Measurements from ENCODE around the gene SNRNP48.

Gene SNRNP48

DNA sequence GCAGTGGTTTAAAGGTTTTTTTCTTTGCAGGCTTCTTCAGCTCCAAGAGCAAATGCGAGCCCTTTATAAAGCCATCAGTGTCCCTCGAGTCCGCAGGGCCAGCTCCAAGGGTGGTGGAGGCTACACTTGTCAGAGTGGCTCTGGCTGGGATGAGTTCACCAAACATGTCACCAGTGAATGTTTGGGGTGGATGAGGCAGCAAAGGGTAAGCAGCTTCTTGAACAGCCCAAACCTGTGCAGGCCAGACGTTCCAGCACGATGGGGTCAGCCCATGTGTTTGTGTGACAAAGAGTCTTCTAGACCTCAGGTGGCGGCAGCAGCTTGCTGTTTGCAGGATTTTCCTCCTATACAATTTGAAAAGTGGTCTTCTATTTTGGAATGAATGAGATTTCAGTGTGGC is 30.8 kb upstream of the SNRNP48 start:
- DNase-seq (ENCODE audit: low read depth, low spot score) = no peak

DNA sequence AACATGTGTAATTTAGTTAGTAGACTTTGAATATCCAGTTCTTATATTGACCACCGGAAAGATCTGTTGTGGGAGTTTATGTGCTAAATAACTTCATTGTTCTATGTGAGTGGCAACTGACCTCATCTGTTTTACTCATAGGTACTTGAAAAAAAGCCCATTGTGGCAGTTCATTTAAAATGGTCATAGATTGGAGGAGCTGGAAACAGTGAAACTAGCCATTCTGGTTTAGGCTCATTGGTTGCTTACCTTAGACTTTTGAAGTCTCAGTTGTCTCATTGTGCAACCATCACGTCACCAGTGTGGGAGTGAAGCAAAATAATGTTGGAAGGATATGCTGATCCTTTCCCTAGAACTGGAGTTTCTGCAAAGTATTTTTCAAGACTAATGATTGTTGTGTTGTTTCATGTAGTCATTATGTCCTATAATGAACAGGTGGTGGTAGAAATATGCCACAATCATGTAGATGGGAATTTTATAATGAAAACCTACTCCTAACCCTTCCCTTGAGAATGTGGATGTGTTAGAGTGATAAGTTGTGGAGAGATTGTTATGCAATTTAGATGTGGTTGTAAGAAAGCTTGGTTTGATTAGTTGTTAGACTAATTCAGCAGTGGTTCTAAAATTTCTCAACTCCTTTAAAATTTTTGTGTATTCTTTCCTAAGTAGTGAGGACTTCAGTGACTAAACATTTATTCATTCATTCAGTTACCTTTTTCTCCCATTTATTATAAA is 30.2 kb upstream of the SNRNP48 start:
- DNase-seq (ENCODE audit: low read depth, low spot score) = no peak

DNA sequence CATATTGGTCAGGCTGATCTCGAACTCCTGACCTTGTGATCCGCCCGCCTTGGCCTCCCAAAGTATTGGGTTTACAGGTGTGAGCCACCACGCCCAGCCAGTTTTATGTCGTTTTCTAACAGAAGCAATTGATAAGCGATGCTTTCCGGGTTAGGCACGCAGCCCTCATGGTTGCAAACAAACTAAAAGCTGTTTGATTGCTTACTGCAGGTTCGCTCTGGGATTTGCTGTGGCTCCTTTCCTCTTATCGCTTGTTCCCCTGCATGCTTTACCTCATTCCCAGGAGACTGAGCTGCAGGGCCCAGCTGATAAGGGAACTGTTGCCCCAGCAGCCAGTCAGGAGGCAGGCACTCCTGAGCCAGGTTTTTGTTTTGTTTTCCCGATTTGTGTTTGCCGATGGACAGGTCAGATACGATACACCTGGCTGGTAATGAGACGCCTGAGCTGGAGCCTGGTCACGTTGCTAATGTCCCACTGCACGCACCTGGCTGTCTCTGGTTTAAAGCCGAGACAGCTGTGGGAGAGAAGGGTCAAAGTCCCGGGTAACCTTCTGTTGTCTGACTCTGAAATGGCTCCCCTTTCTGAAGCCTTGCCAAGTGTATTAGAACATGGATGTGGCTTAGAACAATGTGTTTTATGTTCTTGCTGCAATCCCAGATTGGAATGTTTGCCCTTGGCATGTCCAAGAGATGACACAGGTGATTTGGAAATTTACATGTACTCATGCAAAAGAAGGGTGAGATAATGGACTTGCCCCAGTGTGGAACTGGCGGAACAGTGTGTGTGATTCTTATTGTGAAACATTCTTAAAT is 28.6 kb upstream of the SNRNP48 start:
- DNase-seq (ENCODE audit: low read depth, low spot score) = peak; percentile 52

DNA sequence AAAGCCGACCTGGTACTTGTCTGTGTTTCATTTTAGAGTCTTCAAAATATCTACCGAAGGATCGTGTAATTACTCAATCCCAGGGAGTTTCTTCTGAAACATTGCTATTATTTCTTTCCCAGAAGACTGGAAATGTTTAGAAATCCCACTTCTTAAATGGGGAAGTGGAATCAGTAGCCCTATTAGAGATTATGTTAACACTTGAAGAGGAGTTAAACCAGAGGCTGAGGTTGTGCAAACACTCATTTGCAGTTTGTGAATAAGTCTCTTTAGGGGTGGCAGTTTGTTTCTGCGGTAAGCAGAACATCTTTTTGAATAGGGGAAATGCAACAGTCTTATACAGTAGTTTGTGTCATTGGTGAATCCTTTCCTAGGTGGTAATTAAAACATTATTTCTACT is 27.2 kb upstream of the SNRNP48 start:
- no peak for DNase-seq (ENCODE audit: low read depth, low spot score)

DNA sequence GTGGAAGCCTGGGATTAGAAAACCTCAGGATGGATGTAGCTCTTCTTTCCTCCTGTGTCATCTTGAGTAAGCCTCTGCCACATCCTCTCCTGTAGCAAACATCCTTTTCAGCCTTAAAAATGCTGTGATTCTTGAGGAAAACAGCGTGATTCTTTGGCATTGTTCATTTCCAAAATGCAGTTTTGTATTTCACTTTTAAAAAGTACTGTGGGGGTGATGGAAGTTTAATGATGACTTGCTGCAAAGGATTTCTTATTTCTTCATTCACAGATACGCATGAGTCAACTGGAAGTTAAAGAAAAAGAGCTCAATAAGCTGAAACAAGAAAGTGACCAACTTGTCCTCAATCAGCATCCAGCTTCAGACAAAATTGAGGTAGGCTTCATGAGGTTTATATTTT is 23.9 kb upstream of the SNRNP48 start:
- no peak for DNase-seq (ENCODE audit: low read depth, low spot score)

DNA sequence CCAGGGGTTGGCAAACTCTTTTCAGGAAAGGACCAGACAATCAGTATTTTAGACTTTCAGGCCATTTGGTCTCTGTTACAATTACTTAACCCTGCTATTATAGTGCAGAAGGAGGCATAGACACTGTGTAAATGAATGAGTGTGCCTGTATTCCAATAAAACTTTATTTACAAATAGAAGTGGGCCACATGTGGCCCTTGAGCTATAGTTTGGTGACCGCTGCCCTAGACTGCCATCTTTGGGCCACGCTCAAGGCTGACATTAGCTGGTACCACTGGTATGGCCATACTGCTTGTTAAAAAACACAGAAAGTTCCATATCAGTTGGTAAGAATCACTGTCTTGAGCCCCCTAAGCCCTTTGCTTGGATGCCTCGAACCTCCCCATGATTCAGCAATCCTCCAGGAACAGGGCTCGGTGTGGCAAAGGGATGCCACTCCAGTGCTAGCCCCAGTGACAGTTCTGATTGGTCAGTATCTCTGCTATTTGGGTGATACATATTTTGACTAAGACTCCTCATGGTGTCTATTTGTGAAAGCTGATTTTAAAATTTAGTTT is 23.3 kb upstream of the SNRNP48 start:
- no peak for DNase-seq (ENCODE audit: low read depth, low spot score)

DNA sequence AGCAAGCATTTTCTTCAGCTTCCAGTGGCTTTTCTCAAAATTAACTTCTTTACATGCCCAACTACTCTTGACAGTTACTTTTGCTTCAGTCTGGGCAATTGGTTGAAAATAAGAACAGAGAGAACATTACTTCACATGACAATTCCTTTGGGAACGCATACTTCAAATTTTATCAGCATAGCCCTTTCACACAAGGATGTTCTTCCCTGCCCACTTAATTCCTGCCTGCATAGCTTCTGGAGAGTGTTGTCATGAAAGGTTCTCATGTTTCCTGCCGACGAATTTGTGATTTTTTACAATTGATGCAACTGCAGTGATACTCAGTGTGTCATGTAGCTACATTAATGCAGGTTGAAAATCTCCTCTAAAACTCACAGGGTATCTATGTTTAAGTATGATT is 22.0 kb upstream of the SNRNP48 start:
- DNase-seq (ENCODE audit: low read depth, low spot score) = no peak

DNA sequence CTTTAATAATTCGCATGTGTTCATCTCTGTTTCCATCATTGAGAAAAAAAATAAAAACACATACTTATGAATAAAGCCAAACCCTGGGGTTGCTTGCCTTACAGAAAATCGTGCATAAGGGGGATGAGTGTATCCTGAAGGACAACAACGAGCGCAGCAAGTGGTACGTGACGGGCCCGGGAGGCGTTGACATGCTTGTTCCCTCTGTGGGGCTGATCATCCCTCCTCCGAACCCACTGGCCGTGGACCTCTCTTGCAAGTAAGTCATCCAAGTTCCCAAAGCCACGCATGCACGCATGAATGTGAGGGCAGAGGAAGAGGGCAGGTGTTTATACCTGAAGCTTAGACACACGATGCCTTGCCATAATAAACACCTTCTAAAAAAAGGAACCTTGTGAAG is 20.9 kb upstream of the SNRNP48 start:
- no peak for DNase-seq (ENCODE audit: low read depth, low spot score)

DNA sequence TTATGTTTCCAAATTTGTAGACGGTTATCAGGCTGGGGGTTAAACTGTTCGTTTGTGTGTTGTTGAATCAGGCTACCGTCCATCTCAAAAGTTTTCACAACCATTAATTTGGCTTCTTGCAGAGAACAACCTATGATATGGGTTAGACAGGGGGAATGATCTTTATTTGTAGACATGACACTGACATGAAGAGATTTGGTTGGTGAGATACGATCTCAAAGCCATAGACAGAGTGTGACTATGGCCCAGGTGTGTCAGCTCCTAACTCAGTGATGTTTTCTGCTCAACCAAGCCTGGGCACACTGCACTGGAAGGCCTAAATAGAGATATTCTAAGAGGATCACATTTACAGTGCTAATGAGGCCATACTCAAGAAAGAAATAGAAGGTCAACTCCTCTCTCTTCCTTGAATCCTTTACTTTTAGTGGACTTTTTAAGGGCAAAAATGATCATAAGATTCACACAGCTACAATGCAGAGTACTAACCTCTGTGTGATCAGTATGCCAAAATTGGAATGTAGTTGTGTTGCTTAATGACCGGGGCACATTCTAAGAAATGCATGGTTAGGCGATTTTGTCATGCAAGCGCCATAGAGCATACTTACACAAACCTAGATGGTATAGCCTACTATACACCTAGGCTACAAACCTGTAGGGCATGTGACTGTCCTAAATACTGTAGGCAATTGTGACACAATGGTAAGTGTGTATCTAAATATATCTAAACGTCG is 17.6 kb upstream of the SNRNP48 start:
- DNase-seq (ENCODE audit: low read depth, low spot score) = no peak

DNA sequence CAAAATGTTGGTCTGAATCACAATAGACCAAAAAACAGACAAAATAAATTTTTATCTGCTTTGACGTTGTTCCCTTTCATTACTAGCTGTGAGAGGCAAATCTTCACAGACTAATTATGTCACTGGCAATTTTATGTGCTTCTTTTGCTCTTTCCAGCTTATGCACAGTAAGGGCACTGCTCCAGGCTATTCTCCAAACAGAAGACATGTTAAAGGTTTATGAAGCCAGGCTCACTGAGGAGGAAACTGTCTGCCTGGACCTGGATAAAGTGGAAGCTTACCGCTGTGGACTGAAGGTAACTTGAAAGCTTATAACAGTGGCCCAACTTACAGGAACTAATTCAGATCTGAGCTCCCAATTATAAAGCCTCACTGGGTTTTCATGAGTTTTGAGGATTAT is 15.5 kb upstream of the SNRNP48 start:
- DNase-seq (ENCODE audit: low read depth, low spot score) = no peak

DNA sequence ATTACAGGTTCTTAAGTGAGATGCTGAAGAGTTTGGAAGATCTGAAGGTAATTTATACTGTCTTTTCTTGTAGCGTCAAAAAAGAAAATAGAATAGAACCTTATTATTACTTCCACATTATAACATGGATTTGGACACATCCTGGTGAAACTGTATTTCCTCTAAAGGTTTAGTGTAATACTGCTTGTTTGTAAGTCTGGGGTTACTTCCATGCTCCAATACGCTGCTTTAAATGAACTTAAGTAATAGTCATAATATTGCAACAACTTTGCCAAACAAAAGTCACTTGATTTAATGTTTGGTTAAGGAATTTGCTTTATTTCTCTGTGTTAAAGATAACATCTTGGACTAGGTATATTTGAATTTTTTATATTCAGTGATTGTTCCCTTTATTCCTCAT is 11.5 kb upstream of the SNRNP48 start:
- no peak for DNase-seq (ENCODE audit: low read depth, low spot score)

DNA sequence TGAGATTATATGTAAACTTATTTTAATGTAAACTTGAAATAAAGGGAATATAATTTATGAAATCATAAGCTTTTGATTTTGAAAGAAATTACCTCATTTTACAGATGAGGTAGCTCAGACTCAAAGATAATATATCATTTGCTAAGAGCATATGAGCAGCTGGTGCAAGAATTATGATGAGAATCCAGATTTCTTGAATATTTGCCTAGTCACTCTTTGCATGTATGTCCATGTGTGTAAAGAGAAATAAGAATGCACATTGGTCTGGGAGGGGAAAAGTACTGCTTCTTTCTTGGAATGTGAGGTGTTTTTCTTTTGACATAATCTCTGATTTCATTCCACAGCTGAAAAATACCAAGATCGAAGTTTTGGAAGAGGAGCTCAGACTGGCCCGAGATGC is 11.1 kb upstream of the SNRNP48 start:
- no peak for DNase-seq (ENCODE audit: low read depth, low spot score)

DNA sequence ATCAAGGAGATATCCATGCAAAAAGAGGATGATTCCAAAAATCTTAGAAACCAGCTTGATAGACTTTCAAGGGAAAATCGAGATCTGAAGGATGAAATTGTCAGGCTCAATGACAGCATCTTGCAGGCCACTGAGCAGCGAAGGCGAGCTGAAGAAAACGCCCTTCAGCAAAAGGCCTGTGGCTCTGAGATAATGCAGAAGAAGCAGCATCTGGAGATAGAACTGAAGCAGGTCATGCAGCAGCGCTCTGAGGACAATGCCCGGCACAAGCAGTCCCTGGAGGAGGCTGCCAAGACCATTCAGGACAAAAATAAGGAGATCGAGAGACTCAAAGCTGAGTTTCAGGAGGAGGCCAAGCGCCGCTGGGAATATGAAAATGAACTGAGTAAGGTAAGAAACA is 10.1 kb upstream of the SNRNP48 start:
- no peak for DNase-seq (ENCODE audit: low read depth, low spot score)

DNA sequence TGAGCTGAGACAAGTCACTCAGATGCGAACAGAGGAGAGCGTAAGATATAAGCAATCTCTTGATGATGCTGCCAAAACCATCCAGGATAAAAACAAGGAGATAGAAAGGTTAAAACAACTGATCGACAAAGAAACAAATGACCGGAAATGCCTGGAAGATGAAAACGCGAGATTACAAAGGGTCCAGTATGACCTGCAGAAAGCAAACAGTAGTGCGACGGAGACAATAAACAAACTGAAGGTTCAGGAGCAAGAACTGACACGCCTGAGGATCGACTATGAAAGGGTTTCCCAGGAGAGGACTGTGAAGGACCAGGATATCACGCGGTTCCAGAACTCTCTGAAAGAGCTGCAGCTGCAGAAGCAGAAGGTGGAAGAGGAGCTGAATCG is 9.5 kb upstream of the SNRNP48 start:
- DNase-seq (ENCODE audit: low read depth, low spot score) = no peak

DNA sequence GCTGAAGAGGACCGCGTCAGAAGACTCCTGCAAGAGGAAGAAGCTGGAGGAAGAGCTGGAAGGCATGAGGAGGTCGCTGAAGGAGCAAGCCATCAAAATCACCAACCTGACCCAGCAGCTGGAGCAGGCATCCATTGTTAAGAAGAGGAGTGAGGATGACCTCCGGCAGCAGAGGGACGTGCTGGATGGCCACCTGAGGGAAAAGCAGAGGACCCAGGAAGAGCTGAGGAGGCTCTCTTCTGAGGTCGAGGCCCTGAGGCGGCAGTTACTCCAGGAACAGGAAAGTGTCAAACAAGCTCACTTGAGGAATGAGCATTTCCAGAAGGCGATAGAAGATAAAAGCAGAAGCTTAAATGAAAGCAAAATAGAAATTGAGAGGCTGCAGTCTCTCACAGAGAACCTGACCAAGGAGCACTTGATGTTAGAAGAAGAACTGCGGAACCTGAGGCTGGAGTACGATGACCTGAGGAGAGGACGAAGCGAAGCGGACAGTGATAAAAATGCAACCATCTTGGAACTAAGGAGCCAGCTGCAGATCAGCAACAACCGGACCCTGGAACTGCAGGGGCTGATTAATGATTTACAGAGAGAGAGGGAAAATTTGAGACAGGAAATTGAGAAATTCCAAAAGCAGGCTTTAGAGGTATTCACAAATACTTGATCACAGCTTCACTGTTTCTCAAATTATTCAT is 8.9 kb upstream of the SNRNP48 start:
- no peak for DNase-seq (ENCODE audit: low read depth, low spot score)

DNA sequence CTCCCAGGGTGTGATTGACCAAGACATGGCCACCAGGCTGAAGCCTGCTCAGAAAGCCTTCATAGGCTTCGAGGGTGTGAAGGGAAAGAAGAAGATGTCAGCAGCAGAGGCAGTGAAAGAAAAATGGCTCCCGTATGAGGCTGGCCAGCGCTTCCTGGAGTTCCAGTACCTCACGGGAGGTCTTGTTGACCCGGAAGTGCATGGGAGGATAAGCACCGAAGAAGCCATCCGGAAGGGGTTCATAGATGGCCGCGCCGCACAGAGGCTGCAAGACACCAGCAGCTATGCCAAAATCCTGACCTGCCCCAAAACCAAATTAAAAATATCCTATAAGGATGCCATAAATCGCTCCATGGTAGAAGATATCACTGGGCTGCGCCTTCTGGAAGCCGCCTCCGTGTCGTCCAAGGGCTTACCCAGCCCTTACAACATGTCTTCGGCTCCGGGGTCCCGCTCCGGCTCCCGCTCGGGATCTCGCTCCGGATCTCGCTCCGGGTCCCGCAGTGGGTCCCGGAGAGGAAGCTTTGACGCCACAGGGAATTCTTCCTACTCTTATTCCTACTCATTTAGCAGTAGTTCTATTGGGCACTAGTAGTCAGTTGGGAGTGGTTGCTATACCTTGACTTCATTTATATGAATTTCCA is 4.6 kb upstream of the SNRNP48 start:
- no peak for DNase-seq (ENCODE audit: low read depth, low spot score)

DNA sequence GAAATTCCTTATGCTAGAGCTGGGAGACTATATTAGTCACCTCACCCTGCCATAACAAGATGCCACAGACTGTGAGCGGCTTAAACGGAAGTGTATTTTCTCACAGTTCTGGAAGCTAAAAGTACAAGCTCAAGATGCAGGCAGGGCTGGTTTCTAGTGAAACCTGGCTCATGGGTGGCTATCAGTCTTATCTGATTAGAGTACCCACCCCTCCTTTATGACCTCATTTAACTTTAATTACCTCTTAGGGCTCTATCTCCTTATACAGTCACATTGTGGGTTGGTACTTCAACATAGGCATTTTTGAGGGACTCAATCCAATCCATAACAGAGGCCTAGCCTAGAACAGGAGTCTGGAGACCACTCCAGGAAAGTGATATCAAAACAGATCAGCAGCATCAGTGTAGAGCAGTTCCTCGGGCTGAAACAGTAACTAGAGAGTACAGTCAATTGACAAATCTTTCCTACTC is 2.3 kb upstream of the SNRNP48 start:
- DNase-seq (ENCODE audit: low read depth, low spot score) = peak; percentile 34

DNA sequence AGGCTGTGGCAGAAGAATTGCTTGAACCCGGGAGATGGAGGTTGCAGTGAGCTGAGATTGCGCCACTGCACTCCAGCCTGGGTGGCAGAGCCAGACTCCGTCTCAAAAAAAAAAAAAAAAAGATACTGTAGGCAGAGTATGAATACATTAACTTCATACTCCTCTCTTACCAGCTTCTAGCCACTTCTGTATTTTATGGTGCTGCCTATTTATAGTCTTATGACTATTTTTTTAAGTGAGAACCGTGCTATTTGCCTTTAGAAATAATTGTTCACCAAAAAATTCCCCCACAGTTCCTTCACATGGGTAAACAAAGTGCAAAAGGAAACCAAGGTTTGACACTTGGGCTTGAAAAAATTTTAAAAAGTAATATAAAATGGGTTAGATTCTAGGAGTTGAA is 1.5 kb upstream of the SNRNP48 start:
- no peak for DNase-seq (ENCODE audit: low read depth, low spot score)

DNA sequence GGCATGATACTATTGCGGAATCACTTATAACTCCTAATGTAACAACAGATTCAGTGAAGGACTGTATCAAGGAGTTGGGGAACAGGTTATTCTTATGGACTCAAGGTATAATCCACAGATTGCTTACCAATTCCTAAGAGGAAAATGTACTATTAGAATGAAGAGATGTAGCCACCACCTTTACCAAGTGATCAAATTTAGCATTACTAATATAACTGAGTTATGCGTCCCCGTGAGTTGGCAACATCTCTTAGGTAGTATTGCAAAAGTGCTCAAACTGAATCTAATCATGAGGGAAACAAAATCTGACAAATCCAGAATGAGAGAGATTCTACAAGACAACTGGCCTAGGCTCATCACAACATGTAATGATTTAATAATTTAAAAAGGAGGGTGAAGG is 777 bp upstream of the SNRNP48 start:
- DNase-seq (ENCODE audit: low read depth, low spot score) = no peak

DNA sequence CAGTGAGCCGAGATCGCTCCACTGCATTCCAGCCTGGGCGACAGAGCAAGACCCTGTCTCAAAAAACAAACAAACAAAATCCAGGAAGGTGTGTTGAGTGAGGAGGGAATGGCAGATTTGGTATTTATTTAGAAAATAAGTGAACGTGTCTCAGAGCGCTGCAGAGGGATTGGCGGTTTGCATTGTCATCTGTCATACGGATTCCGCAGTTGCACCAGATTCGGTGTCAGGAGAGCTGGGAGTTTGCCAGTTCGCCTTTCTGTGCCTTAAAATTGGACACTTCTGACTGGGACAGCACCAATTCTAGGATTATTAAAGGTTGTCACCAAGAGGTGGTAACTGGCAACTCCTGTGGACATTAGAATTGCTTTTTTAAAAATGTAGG is 912 bp downstream of the SNRNP48 start:
- DNase-seq (ENCODE audit: low read depth, low spot score) = no peak

DNA sequence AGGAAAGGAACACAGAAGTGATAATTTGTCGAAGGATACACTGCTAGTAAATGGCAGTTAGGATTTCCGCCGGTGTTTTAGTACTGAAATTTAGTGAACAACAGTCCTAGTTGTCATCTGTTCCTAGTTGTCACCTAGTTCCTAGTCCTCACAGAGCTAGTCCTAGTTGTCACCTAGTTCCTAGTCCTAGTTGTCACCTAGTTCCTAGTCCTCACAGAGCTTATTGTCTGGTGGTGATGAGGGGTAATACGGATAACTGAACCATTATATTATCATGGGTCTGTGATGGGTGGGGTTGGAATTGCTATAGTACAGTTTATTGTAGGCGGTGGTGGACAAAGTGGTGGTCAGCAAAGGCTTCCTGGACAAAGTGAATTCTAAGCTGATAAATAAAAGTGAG is 1.8 kb downstream of the SNRNP48 start:
- no peak for DNase-seq (ENCODE audit: low read depth, low spot score)

Measured in ELF-1 (cell line).